Adrenal gland (tissue), 5 donors: ENCODE results near the gene GPR45.

Experiments used
- POLR2A ChIP-seq, 2 donors: fragments of 450-650 bp; IDR thresholded peaks; one replicate each; pipeline ENCODE4 v1.6.1; 2017; ENCODE audit warnings: antibody characterized with exemption in 2 of 2, mild to moderate bottlenecking in 2 of 2, moderate library complexity in 1 of 2
- TF ChIP-seq, protein P1 (sequence below), 6 experiments: fragments of 450-650 bp in 4 of 6; fragments of 200-600 bp in 2 of 6; sonication (generic) in 1 of 6; IDR thresholded peaks; 1 replicate in 5 of 6; 2 replicates in 1 of 6; pipeline versions ENCODE4 v1.5.1 to v1.8.0; 2016 to 2021; ENCODE audit warnings: antibody characterized with exemption in 6 of 6, mild to moderate bottlenecking in 2 of 6, moderate library complexity in 1 of 6
- donor health status: DM: no; HTN: no; CAD: no.

DNA sequence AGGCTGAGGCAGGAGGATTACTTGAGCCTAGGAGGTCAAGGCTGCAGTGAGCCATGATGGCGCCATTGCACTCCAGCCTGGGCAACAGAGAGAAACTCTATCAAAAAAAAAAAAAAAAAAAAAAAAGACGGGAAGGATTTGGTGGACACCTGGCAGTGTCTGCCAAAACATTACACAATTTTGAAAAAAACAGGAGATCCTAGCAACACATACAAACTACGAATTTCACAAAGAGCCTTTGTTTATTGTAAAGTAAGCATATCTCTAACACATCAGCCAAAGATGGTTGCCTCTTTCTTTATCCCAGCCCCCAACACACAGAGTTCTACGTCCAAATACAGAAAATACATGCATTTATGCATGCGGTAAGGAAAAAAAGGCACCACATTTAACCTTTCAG lies 7.6 kb downstream of the GPR45 start:
- TF ChIP-seq POLR2A (IDR thresholded peaks at IDR 0.05): no peak
- TF ChIP-seq, protein P1, sequence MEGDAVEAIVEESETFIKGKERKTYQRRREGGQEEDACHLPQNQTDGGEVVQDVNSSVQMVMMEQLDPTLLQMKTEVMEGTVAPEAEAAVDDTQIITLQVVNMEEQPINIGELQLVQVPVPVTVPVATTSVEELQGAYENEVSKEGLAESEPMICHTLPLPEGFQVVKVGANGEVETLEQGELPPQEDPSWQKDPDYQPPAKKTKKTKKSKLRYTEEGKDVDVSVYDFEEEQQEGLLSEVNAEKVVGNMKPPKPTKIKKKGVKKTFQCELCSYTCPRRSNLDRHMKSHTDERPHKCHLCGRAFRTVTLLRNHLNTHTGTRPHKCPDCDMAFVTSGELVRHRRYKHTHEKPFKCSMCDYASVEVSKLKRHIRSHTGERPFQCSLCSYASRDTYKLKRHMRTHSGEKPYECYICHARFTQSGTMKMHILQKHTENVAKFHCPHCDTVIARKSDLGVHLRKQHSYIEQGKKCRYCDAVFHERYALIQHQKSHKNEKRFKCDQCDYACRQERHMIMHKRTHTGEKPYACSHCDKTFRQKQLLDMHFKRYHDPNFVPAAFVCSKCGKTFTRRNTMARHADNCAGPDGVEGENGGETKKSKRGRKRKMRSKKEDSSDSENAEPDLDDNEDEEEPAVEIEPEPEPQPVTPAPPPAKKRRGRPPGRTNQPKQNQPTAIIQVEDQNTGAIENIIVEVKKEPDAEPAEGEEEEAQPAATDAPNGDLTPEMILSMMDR (IDR thresholded peaks at IDR 0.05): no peak
